Left lung (tissue), 10 donors: ENCODE results near the gene SCAPER. TPM values are rescaled to one million over a fixed set of nuclear protein-coding genes. Genes with fewer than 3 reads are reported as not detected.

ENCODE experiments used
- ATAC-seq: fragments of 200-7000 bp; cut with Tn5 transposase; one replicate; pipeline ENCODE4 v1.9.1; 2020; ENCODE audit warnings: moderate library complexity
- DNase-seq, 4 donors: peaks; one replicate each; pipeline ENCODE4 v3.0.0-alpha.2; 2013 to 2020
- H3K27ac ChIP-seq, 2 donors: fragments of 200-600 bp; sonication (generic) in 1 of 2; one replicate each; pipeline versions ENCODE4 v1.5.0 to v1.8.0; 2020 to 2021
- H3K27me3 ChIP-seq, 2 donors: fragments of 200-600 bp; sonication (generic) in 1 of 2; one replicate each; pipeline versions ENCODE4 v1.5.0 to v1.8.0; 2020 to 2021
- H3K36me3 ChIP-seq, 2 donors: fragments of 200-600 bp; sonication (generic) in 1 of 2; one replicate each; pipeline versions ENCODE4 v1.5.0 to v1.8.0; 2020 to 2021
- H3K4me1 ChIP-seq, 2 donors: fragments of 200-600 bp; one replicate each; pipeline ENCODE4 v1.8.0; 2021
- H3K4me3 ChIP-seq, 2 donors: fragments of 200-600 bp; sonication (generic) in 1 of 2; one replicate each; pipeline versions ENCODE4 v1.5.0 to v1.8.0; 2020 to 2021; ENCODE audit warnings: mild to moderate bottlenecking in 1 of 2
- H3K9me3 ChIP-seq, 2 donors: fragments of 200-600 bp; sonication (generic) in 1 of 2; one replicate each; pipeline versions ENCODE4 v1.5.0 to v1.8.0; 2020 to 2021
- intact Hi-C, 2 donors: fragments of 100-400 bp; cut with DNase I; formaldehyde crosslinking; loops; one replicate each; pipeline versions ENCODE4 v1.11.2 to v1.14.2; 2022
- polyA plus RNA-seq, 6 donors: library from polyadenylated mRNA; unstranded; fragments of 120-200 nt; gene quantifications; one replicate each; pipeline ENCODE4 v1.2.1, GENCODE V29; 2013; ENCODE audit not compliant: insufficient read length in 6 of 6
- total RNA-seq, 2 donors: library from RNA; stranded (reverse); fragmentation: NEBNext Ultra II Directional; extraction: Animal tissue kit (Norgen Biotek cat#: 25700); gene quantifications; one replicate each; pipeline ENCODE4 v1.2.1, GENCODE V29; 2021
- TF ChIP-seq, protein P1 (sequence below), 2 donors: fragments of 200-600 bp; sonication (generic) in 1 of 2; IDR thresholded peaks; one replicate each; pipeline versions ENCODE4 v1.5.0 to v1.8.0; 2021; ENCODE audit warnings: antibody characterized with exemption in 2 of 2
- donor health status: DM: no; HTN: yes; CAD: no.
- donor health status: DM: no; HTN: no; CAD: no.

Gene SCAPER
- total and polyA plus RNA-seq, 8 donors = 18.3 to 30.0 (median 26.6) TPM

DNA sequence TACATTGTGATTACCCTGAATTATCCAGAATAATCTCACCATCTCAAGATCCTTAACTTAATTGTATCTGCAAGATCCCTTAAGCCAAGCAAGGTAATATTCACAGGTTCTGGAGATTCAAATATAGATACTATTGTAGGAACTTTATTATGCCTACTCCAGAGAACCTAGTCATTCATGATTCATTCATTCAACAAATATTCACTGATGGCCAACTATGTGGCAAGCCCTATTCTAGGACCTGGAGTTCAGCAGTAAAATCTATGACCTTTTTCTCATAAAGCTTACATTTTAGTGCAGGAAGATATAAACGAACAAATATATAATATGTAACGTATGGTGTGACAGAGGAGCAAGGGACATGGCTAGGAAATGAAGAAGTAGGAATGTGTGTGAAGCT lies 519.0 kb downstream of the SCAPER start:
- Histone ChIP-seq H3K9me3 (no peaks in the 10 kb centered on the region), H3K27ac (no peak overlapping the region)
- intact Hi-C loops = no loop called here

GRCh38 chr15:76384409-76384808 lies 520.7 kb downstream of the SCAPER start:
- Histone ChIP-seq H3K9me3 (no peaks in the 10 kb centered on the region), H3K4me3 (no peak overlapping the region), H3K4me1 (no peaks in the 10 kb centered on the region), H3K36me3 (no peaks in the 10 kb centered on the region), H3K27ac (no peak overlapping the region), H3K27me3 (no peaks in the 10 kb centered on the region)
- DNase-seq (no peak), ATAC-seq (no peak)
- TF ChIP-seq, protein P1, sequence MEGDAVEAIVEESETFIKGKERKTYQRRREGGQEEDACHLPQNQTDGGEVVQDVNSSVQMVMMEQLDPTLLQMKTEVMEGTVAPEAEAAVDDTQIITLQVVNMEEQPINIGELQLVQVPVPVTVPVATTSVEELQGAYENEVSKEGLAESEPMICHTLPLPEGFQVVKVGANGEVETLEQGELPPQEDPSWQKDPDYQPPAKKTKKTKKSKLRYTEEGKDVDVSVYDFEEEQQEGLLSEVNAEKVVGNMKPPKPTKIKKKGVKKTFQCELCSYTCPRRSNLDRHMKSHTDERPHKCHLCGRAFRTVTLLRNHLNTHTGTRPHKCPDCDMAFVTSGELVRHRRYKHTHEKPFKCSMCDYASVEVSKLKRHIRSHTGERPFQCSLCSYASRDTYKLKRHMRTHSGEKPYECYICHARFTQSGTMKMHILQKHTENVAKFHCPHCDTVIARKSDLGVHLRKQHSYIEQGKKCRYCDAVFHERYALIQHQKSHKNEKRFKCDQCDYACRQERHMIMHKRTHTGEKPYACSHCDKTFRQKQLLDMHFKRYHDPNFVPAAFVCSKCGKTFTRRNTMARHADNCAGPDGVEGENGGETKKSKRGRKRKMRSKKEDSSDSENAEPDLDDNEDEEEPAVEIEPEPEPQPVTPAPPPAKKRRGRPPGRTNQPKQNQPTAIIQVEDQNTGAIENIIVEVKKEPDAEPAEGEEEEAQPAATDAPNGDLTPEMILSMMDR (IDR thresholded peaks at IDR 0.05) = no peak
- intact Hi-C loops = no loop called here

More for the DNA sequence above, 519.0 kb downstream of the SCAPER start:
- TF ChIP-seq, protein P1 (IDR thresholded peaks at IDR 0.05) = no peak
- H3K27me3 ChIP-seq = no peaks in the 10 kb centered on the region
- ATAC-seq = no peak
- H3K36me3 ChIP-seq = no peaks in the 10 kb centered on the region
- no peak for DNase-seq
- H3K4me3 ChIP-seq = no peak overlapping the region
- H3K4me1 ChIP-seq = no peaks in the 10 kb centered on the region

DNA sequence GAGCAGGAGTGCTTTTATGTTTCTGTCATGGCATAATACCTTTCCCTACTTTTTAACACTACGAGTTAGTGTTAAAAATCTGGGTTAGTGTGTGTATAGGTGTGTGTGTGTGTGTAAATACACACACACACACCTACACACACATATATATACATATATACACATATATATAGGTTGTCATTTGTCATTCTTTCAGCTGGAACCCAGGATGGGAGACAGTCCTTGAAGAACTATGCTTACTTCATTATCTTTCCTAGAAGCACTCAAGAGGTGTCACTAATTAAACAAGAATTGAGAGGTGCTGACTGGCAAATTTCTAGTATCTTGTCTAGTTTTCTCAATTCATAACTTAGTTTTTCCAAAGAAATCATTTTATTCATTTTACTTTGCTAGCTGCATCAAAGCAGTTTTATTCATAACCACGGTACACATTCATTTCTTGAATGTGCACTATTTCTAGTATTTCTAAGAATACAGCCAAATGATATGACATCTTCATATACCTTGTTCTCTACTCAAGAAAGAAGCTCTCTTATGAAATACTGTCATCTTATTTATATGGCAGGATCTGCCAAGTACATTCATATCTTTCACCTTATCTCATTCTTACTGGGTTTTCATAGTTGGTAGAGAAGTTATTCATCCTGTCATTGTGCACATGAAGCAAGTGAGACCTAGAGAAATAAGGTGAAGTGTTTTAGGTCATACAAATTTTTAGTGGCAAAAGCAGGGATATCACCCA lies 522.0 kb downstream of the SCAPER start:
- TF ChIP-seq, protein P1 (IDR thresholded peaks at IDR 0.05) = no peak
- no peak overlapping the region for H3K27ac ChIP-seq

DNA sequence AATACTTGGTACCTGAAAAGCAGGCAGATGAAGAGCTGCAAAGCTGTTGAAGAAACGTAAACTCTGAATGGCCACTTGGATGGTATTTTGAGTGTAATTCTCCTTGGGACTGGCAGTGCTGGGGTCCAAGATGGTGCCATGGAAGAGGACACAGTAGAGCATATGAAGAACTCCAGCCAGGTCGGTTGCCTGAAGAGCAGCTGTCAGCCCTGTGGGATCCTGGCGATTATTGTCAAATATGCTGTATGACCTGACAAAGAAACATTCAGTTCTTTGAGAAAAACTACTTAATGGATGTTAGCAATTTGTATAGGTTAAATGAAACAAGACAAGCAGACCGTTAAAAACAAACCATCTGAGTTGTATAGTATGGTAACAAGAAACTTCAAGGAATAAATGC lies 523.8 kb downstream of the SCAPER start:
- ATAC-seq (no peak), DNase-seq (no peak)
- Histone ChIP-seq H3K27ac (no peak overlapping the region), H3K36me3 (no peaks in the 10 kb centered on the region), H3K27me3 (no peaks in the 10 kb centered on the region), H3K4me3 (no peak overlapping the region), H3K4me1 (no peaks in the 10 kb centered on the region), H3K9me3 (no peaks in the 10 kb centered on the region)
- TF ChIP-seq, protein P1 (IDR thresholded peaks at IDR 0.05) = no peak
- intact Hi-C loops = no loop called here

More for the DNA sequence above, 522.0 kb downstream of the SCAPER start:
- no peaks in the 10 kb centered on the region for H3K27me3 ChIP-seq
- H3K9me3 ChIP-seq = no peaks in the 10 kb centered on the region
- H3K36me3 ChIP-seq = no peaks in the 10 kb centered on the region
- no peak for ATAC-seq
- intact Hi-C loops = no loop called here
- no peak overlapping the region for H3K4me3 ChIP-seq
- DNase-seq = no peak
- H3K4me1 ChIP-seq = no peaks in the 10 kb centered on the region

DNA sequence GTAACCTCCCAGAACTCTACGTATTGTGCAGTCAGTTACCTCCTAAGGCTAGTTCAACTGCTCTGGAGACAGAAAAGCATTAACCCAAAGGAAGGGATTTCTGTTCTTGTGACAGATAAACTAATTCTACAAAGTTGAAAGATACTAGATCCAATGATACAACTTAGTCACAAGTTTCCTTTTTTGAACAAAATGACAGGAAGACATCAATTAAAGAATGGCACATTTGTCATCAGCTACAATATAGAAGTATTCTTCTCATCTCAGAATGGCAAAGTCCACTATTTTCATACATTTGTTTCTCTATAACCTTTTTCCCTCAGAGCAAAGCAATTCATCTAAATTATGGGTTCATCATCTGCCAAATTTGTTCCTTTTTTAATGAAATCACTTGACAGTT lies 524.9 kb downstream of the SCAPER start:
- Histone ChIP-seq H3K27me3 (no peaks in the 10 kb centered on the region), H3K36me3 (peaks cover 0 to 6% of the 10 kb centered on the region in 2 donors), H3K4me3 (no peak overlapping the region), H3K9me3 (no peaks in the 10 kb centered on the region), H3K27ac (no peak overlapping the region), H3K4me1 (no peaks in the 10 kb centered on the region)
- intact Hi-C loops = no loop called here
- ATAC-seq (no peak), DNase-seq (no peak)
- TF ChIP-seq, protein P1 (IDR thresholded peaks at IDR 0.05) = no peak
